WTC11 (cell line): Measurements from ENCODE around the gene ADGRL3. TPM values are rescaled to one million over a fixed set of nuclear protein-coding genes. Genes with fewer than 3 reads are reported as not detected.

Experiments
- ATAC-seq: fragments of 200-7000 bp; cut with Tn5 transposase; 2 replicates; pipeline ENCODE4 v1.10.0; 2021; ENCODE audit warnings: mild to moderate bottlenecking, moderate library complexity
- CTCF ChIA-PET: fragments of 300-600 bp; sonication (Branson Sonifier 250); formaldehyde crosslinking; loops from one replicate; lab custom pipeline; 2021; ENCODE audit warnings: antibody characterized with exemption; lab: Charles Lee
- POLR2A ChIA-PET: fragments of 350-600 bp; sonication (Branson Sonifier 250); formaldehyde crosslinking; loops from one replicate; lab custom pipeline; 2021; ENCODE audit warnings: antibody characterized with exemption; lab: Charles Lee
- DNase-seq: peaks from one replicate; pipeline ENCODE4 v3.0.0; 2021; ENCODE audit warnings: low spot score
- H3K27ac Mint-ChIP-seq: 2 replicates; pipeline ENCODE4 v1.8.0; 2021; ENCODE audit warnings: mixed read lengths
- H3K27me3 Mint-ChIP-seq: 2 replicates; pipeline ENCODE4 v1.8.0; 2021; ENCODE audit warnings: low read depth, mild to moderate bottlenecking, moderate library complexity, mixed read lengths
- H3K36me3 Mint-ChIP-seq: 2 replicates; pipeline ENCODE4 v1.8.0; 2021; ENCODE audit warnings: mixed read lengths
- H3K4me1 Mint-ChIP-seq: 2 replicates; pipeline ENCODE4 v1.8.0; 2022; ENCODE audit warnings: mixed read lengths
- H3K4me3 Mint-ChIP-seq: 2 replicates; pipeline ENCODE4 v1.8.0; 2021; ENCODE audit warnings: mild to moderate bottlenecking, moderate library complexity, mixed read lengths
- H3K9me3 Mint-ChIP-seq: 2 replicates; pipeline ENCODE4 v1.8.0; 2021; ENCODE audit warnings: mixed read lengths
- ATF1 ChIP-seq: sonication (generic); formaldehyde crosslinking; IDR thresholded peaks from 2 replicates; pipeline ENCODE4 v1.8.1; 2023; ENCODE audit warnings: mild to moderate bottlenecking, moderate library complexity, missing genetic modification reagents
- CBFB ChIP-seq: sonication (generic); formaldehyde crosslinking; IDR thresholded peaks from 2 replicates; pipeline ENCODE4 v1.8.1; 2022; ENCODE audit warnings: mild to moderate bottlenecking, low read depth, missing genetic modification reagents
- ETV6 ChIP-seq: sonication (generic); formaldehyde crosslinking; IDR thresholded peaks from 2 replicates; pipeline ENCODE4 v1.8.1; 2022; ENCODE audit warnings: mild to moderate bottlenecking, missing genetic modification reagents
- FOXJ3 ChIP-seq: sonication (generic); formaldehyde crosslinking; IDR thresholded peaks from 2 replicates; pipeline ENCODE4 v1.9.0; 2021; ENCODE audit warnings: missing genetic modification reagents, mild to moderate bottlenecking, borderline replicate concordance
- GTF2I ChIP-seq: fragments of 250-450 bp; sonication (Bioruptor Pico); conservative IDR thresholded peaks from 2 replicates; pipeline ENCODE4 v1.4.0; 2021; ENCODE audit warnings: mild to moderate bottlenecking
- NFE2L1 ChIP-seq: sonication (generic); formaldehyde crosslinking; IDR thresholded peaks from 2 replicates; pipeline ENCODE4 v1.8.1; 2023; ENCODE audit warnings: missing genetic modification reagents
- NFYB ChIP-seq: sonication (generic); formaldehyde crosslinking; conservative IDR thresholded peaks from 2 replicates; pipeline ENCODE4 v1.8.0; 2022; ENCODE audit warnings: low read depth, missing genetic modification reagents
- OVOL2 ChIP-seq: fragments of 250-450 bp; sonication (Bioruptor Pico); IDR thresholded peaks from 2 replicates; pipeline ENCODE4 v1.9.0; 2021; ENCODE audit warnings: mild to moderate bottlenecking, borderline replicate concordance
- RORB ChIP-seq: fragments of 250-450 bp; sonication (Bioruptor Pico); IDR thresholded peaks from 2 replicates; pipeline ENCODE4 v1.9.0; 2021; ENCODE audit warnings: mild to moderate bottlenecking
- SP1 ChIP-seq: sonication (generic); formaldehyde crosslinking; conservative IDR thresholded peaks from 2 replicates; pipeline ENCODE4 v1.8.1; 2022; ENCODE audit warnings: missing genetic modification reagents
- STAT6 ChIP-seq: sonication (generic); formaldehyde crosslinking; conservative IDR thresholded peaks from 2 replicates; pipeline ENCODE4 v1.8.1; 2023; ENCODE audit warnings: mild to moderate bottlenecking, low read depth, missing genetic modification reagents, moderate library complexity
- USF2 ChIP-seq: sonication (generic); formaldehyde crosslinking; IDR thresholded peaks from 2 replicates; pipeline ENCODE4 v1.8.1; 2023; ENCODE audit warnings: mild to moderate bottlenecking, missing genetic modification reagents, moderate library complexity
- ZBTB43 ChIP-seq: sonication (generic); formaldehyde crosslinking; IDR thresholded peaks from 2 replicates; pipeline ENCODE4 v1.8.1; 2023; ENCODE audit warnings: mild to moderate bottlenecking, missing genetic modification reagents
- ZNF232 ChIP-seq: sonication (generic); formaldehyde crosslinking; IDR thresholded peaks from 2 replicates; pipeline ENCODE4 v1.8.0; 2022; ENCODE audit warnings: mild to moderate bottlenecking, missing genetic modification reagents
- ZNF263 ChIP-seq: sonication (generic); formaldehyde crosslinking; IDR thresholded peaks from 2 replicates; pipeline ENCODE4 v1.8.1; 2022; ENCODE audit warnings: low read depth, mild to moderate bottlenecking, moderate library complexity, missing genetic modification reagents
- ZNF532 ChIP-seq: fragments of 250-450 bp; sonication (Bioruptor Pico); IDR thresholded peaks from 2 replicates; pipeline ENCODE4 v1.9.0; 2021; ENCODE audit warnings: mild to moderate bottlenecking, borderline replicate concordance
- ZNF671 ChIP-seq: fragments of 250-450 bp; sonication (Bioruptor Pico); IDR thresholded peaks from 2 replicates; pipeline ENCODE4 v1.8.0; 2021; ENCODE audit warnings: mild to moderate bottlenecking
- total RNA-seq: library from RNA; stranded (reverse); gene quantifications from 3 replicates; pipeline ENCODE4 v1.2.3, GENCODE V29; 2021

ADGRL3 gene
- total RNA-seq, 1 experiment from 2014 or later: 8.7 TPM

- POLR2A ChIA-PET: no interaction called here
- CTCF ChIA-PET: no interaction called here
- ATAC-seq: no peak
- Mint-ChIP-seq H3K9me3 (no peaks in the 10 kb centered on the region), H3K27me3 (no peaks in the 10 kb centered on the region), H3K4me3 (no peak overlapping the region), H3K36me3 (no peaks in the 10 kb centered on the region), H3K27ac (no peak overlapping the region)
- DNase-seq: no peak
- TF ChIP-seq STAT6 (CRISPR knock-in tag) (no peak), OVOL2 (CRISPR knock-in tag) (no peak), ZBTB43 (CRISPR knock-in tag) (no peak), NFE2L1 (CRISPR knock-in tag) (no peak), ZNF232 (CRISPR knock-in tag) (no peak), ATF1 (no peak), ETV6 (no peak), ZNF671 (CRISPR knock-in tag) (no peak), NFYB (CRISPR knock-in tag) (no peak), USF2 (no peak), SP1 (CRISPR knock-in tag) (no peak)
- TF ChIP-seq, all 79 proteins: peak for 0
- H3K4me1 Mint-ChIP-seq: no peaks in the 10 kb centered on the region
Measured at GRCh38 chr4:61177367-61177766, 22.8 kb upstream of the ADGRL3 start.

GRCh38 chr4:61180405-61180804, 19.7 kb upstream of the ADGRL3 start:
- no peak for TF ChIP-seq FOXJ3 (CRISPR knock-in tag)
- TF ChIP-seq, all 79 proteins: peak for 0
- Mint-ChIP-seq H3K27ac (no peak overlapping the region), H3K36me3 (peaks cover 13% of the 10 kb centered on the region), H3K9me3 (peaks cover 14% of the 10 kb centered on the region), H3K4me1 (no peaks in the 10 kb centered on the region), H3K27me3 (no peaks in the 10 kb centered on the region), H3K4me3 (no peak overlapping the region)
- peak; percentile 68 for ATAC-seq
- ChIA-PET POLR2A (interaction anchor here (0.6 kb wide), 1 partner anchor 184 kb away, joined by 3 read pairs; no protein-coding TSS in a partner anchor), CTCF (interaction anchor here (0.6 to 0.7 kb wide), 3 partner anchors 19 to 1298 kb away, joined by 3 to 5 read pairs (median 5); no protein-coding TSS in a partner anchor)
- no peak for DNase-seq

GRCh38 chr4:61182915-61183314, 17.2 kb upstream of the ADGRL3 start:
- no peak overlapping the region for H3K27ac Mint-ChIP-seq
- no peak for DNase-seq
- ChIA-PET POLR2A (no interaction called here), CTCF (no interaction called here)
- peaks cover 19% of the 10 kb centered on the region for H3K9me3 Mint-ChIP-seq
- H3K4me3 Mint-ChIP-seq: no peak overlapping the region
- H3K27me3 Mint-ChIP-seq: no peaks in the 10 kb centered on the region
- peaks cover 17% of the 10 kb centered on the region for H3K36me3 Mint-ChIP-seq
- H3K4me1 Mint-ChIP-seq: no peaks in the 10 kb centered on the region
- TF ChIP-seq ZNF532: no peak
- no peak for TF ChIP-seq GTF2I (CRISPR knock-in tag)
- no peak for TF ChIP-seq ZNF263
- no peak for TF ChIP-seq CBFB (CRISPR knock-in tag)
- no peak for TF ChIP-seq ETV6
- TF ChIP-seq RORB: no peak
- TF ChIP-seq, all 79 proteins: peak for 0
- ATAC-seq: no peak
